Stimulated activated CD4-positive, alpha-beta T cell treated with anti-CD3 and anti-CD28 coated beads, Interleukin-4, amount 100 ng/mL, for 1 hour (primary cell): ENCODE results near the gene PRAC1.
A peak's percentile ranks its signal among the peaks of the same experiment; 100 is the strongest.

Experiments used
- DNase-seq: peaks from one replicate; pipeline ENCODE4 v3.0.0-alpha.2; 2020

Gene PRAC1

GRCh38 chr17:48692049-48692448 lies 30.3 kb downstream of the PRAC1 start:
- DNase-seq = no peak

- no peak for DNase-seq
Observed at GRCh38 chr17:48690655-48691054, 31.7 kb downstream of the PRAC1 start.

GRCh38 chr17:48681609-48682008 lies 40.7 kb downstream of the PRAC1 start:
- DNase-seq = no peak

- DNase-seq = no peak
Observed at GRCh38 chr17:48679385-48680096, 42.8 kb downstream of the PRAC1 start.

GRCh38 chr17:48678141-48678971 lies 44.0 kb downstream of the PRAC1 start:
- peak; percentile 75 for DNase-seq

GRCh38 chr17:48676963-48677558 lies 45.3 kb downstream of the PRAC1 start:
- no peak for DNase-seq

GRCh38 chr17:48672340-48672739 lies 50.0 kb downstream of the PRAC1 start:
- DNase-seq = no peak
